Measurements from ENCODE around the gene BTBD1.

Gene BTBD1

DNA sequence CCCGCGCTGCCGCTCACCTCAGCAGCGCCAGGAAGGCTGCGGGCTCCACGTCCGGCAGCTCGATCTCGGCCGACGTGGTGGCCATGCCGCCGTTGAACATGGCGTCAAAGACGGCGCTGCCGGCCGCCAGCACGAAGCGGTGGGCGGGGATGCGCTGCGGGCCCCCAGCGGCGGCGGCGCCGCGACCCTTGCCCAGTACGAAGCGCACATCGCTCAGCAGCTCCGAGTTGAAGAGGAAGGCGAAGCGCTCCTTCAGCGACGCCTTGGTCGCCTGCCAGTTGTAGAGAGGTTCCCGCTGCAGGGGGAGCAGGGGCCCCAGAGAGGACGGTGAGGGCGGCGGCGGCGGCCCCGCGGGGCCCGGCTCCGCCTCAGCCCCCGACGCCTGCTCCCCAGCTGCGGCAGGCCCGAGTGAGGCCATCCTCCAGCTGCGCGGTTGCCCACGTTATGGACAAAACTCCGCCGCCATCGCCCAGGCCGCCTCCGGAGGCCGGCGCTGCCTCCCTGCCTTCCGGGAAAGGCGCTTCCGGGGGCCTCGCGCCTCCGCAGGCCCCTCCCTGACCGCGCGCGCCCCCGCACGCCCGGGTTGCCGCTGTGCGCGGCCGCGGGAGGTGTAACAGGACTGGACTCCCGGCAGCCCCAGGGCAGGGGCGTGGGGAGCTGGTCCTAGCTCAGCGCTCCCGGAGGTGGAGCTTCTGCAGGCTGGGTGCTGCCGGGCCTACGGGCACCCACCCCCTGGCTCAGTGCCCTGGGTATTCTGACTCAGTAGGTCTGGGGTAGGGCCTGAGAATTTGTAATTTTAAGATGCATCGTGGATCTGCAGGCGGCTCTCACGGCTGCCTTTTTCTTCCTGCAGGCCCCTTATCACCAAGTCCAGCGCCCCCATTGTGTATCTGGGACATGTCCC, at the start of gene BTBD1:
BTBD1 (minus strand) TSS at position 519 of the 904 bp plus-strand sequence; CDS start at position 418, 101 bp downstream.
- DNase-seq, result peak; percentile 66

DNA sequence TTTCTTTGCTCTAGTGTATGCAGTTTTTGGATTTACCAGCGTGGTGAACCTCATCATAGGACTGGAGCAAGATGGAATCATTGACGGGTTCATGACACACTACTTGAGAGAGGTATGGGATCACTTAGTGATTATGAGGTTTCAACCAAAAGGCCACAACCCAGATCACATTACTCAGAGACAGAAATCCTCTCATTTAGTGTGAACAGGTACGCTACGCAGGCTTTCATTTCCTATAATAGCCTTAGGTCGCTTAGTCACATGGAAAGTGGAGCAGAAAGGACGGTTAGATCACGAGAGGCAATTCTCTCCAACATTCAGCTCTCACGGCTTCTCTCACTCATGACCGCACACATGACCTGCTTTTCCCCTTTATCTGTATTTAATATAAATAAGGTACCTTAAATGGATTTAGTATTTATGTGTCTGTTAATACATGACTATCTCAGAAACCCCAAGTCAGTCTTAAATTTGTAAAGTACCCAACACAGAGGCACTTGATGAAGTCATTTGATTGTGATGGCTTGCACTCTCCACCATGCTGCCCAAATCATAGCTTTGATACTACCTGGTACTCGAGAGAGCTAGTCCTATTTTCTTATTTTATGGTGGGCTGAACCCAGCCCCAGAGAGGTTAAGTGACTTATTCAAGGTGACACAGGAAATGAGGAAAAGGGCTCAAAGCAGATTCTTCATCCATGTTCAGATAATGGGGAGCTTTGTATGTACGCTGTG, 48.9 kb upstream of the BTBD1 start:
- DNase-seq, result no peak

DNA sequence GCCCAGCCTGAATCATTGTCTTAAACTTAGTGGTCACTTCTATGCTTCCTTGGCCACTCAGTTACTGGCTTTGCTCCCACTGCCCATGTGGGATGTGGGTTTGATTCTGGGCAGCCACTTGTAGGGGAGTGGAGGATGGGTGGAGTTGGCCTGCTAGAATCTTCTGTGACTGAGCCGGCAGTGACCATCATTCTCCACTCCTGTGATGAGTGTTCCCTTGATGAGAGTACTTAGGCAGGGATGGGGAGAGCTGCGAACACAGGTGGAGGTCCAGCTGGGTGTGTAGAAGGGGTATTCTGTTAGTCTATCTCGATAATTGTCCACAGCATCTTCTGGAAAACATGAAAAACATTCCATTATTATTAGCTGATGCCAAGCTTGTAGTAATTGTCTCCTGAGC, 48.4 kb upstream of the BTBD1 start:
- no peak for DNase-seq

DNA sequence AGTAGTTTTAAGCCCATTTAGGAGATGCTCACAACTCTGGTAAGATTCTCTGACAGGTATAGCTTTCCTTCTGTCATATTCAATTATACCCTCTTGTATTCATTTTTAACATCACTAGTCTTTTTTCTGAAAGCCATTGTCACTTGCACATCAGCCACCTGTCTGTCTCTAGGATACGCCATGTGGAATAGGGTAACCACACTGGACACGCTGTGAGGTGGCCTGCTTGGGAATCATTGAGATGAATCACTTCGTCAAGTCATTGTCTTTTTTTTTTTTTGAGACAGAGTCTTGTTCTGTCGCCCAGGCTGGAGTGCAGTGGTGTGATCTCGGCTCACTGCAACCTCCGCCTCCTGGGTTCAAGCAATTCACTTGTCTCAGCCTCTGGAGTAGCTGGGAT, 47.8 kb upstream of the BTBD1 start:
- DNase-seq, result no peak

DNA sequence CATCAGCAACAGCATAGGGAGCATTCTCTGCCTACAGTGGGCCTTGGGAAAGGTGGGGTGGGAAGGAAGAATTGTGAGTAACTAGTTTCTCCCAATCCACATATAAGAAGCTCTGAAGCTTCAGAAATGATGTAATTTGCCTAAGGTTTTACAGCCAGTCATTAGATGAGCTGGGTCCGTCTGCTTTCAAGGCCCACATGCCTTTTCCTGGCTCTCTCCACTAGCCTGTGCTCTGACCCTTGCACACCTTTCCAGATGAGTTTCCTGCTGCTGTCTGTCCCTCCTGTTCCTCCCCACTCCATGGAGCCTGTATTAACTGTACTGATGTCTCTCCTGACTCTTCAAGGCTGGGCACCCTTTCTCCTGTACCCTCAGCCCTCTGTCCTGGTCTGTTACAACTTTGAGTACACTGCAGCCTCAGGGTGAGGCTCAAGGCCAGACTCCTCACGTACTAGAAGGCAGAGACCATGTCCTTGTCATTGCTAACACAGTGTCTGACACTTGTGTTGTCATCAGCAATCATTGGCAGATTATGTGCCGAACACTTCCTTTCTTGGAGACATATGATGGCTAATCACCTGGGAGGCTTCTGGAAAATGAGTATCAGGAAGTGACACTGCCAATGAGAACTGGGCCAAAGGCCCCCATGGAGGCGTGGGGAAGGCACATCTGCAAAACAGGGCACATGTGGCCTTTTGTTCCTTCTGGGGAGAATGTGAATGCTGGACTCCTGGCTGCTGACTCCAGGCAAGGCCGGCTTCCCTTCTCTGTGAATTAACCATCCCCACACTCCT, 47.0 kb upstream of the BTBD1 start:
- no peak for DNase-seq

DNA sequence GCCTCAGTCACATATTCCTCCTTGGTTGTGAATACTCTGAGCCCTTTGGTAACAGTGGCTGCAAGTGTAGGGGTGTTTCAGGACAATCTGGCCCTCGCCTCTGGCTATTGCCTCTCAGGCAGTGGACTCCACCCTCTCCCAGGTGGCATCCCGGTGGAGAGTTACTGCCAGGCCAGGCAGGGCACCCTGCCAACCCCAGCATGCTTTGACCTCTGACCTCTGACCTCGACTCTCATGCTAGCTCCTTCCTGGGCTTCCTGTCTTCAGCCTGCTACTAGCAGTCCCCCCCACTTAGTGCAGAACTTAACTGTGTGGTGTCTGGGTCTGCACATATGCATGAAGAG, 45.9 kb upstream of the BTBD1 start:
- DNase-seq, result no peak

DNA sequence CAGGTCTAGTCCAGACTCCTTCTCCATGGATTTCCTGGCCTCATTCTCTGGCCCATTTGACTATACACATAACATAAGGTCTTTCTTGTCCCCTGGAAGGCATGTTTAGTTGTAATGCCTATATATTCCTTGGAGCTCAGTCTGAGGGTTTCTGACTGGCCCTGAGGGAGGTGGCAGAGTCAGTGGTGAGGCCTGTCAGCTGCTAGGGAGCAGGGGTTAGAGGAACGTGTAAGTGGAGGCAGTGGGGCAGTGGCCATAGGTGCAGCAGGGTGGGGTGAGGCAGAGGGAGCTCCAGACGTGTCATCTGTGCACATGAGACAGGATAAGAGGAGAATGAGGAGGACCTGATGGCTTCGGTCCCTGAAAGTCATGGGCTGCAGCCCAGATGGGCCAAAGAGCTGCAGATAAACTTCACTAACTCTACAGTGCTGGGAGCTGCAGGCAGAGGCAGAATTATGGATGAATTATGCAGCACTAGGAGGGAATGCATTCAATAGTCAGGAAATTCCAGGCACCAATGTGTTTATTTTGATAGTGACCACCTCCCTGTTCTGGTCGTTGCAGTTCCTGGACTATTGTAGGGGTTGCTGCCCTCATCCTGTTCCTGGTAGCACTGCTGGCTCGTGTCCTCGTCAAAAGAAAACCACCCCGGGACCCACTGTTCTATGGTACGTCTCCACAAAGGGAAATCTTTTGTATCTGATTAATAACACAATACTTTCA, 45.3 kb upstream of the BTBD1 start:
- DNase-seq, result no peak

DNA sequence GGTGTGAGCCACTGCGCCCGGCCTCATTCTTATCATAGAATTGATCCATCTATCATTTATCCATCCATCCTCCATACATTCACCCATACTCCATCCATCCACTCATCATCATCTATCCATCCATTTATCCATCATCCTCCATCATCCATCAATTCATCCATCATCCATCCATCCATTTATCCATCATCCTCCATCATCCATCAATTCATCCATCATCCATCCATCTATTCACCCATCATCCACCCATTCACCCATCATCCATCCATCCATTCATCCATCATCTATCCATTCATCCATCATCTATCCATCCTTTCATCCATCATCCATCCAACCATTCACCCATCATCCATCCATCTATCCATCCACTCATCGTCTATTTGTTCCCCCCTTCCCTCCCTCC, 44.1 kb upstream of the BTBD1 start:
- DNase-seq, result no peak

DNA sequence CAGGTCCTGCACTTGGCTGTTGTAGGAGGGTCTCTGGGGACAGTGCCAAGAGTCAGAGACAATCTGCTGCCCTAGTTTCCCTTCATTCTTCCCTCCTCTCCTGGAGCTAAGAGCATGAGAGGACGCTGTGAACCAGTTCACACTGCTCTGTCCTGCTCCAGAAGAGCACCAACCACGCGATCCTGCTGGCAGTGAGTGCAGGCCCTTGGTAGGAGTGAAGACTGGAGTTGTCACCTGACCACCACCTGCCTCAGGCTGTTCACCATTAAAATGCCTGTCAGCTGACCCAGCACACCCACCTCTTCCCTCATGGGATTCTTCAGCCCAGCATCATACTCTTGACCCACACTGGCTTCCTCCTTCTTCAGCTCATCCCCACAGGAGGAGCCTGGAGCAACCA, 43.3 kb upstream of the BTBD1 start:
- DNase-seq, result no peak

DNA sequence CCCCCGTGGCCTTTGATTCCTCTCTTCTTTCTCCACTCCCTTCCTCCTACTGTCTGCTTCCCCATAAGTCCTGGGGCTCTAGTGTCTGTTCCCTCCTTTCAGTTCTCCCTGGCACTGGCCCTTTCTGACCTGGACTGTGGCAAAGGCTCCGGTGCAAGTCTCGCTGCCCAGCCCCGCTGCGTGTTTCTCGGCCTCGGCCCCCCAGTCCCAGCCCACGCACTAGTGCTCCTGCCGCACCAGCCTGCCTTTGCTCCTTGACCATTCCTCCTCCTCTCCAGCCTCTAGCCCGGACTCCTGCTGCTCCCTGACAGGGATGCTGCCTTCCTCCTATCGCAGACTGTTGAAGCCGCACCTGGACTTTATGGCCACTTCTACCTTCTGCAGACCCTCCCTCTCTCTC, 42.5 kb upstream of the BTBD1 start:
- DNase-seq, result no peak

DNA sequence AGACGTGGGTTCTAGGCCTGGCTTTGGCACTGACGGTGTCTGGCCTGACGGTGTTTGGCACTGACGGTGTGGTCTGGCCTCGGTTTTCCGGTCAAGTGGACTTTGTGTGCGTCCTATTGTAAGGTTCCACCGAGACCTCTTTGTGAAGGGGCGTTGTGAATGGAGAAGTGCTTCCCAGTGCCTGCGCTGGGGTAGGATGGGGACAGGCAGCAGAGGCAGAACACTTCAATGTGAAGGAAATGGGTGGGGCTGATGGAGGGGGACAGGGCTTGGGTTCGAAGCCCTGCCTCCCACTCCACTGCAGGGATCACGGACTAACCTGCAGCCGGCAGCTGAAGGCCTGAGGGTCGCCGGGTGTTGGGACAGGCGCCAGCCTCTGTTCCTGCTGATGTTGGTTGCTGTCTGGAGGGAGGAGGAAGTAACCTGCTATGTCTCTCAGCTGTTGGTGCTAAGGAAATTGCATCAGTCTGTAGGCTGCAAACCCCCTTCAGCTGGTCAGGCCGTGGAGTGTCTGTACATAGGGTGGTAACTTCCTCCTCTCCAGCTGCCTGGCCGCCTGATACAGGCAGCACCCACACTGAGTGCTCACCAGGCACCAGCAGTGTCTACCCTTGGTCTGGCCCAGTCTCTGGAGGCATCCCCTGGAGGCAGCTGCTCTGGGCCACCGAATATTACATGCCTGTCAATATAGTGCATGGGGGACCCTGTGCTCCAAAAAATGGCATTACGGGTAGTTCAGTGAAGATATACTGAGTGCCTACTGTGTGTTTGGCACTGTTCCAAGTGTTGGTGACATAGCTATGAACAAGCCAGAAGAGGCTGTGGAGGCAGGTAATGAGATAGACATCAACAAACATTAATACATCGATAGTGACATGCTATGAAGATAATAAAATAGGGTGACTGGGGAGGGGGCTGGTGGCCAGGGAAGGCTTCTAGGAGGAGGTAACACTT, 41.5 kb upstream of the BTBD1 start:
- DNase-seq, result no peak

DNA sequence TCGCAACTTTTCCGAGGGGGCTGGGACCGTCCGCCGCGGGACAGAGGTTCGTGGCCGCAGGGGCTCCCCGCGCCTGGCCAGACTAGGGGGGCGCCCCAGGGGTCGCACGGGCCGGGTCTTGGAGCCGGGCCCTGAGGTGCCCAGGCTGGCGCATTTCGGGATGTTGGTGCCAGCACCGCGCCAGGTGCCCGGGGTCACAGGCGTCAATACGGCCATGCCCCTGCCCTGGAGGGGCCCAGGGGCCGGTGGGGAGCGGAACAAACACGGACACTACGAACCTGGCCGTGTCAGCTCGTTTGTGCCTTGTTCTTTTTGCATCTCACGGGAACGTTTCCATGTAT, 40.8 kb upstream of the BTBD1 start:
- DNase-seq, result no peak

DNA sequence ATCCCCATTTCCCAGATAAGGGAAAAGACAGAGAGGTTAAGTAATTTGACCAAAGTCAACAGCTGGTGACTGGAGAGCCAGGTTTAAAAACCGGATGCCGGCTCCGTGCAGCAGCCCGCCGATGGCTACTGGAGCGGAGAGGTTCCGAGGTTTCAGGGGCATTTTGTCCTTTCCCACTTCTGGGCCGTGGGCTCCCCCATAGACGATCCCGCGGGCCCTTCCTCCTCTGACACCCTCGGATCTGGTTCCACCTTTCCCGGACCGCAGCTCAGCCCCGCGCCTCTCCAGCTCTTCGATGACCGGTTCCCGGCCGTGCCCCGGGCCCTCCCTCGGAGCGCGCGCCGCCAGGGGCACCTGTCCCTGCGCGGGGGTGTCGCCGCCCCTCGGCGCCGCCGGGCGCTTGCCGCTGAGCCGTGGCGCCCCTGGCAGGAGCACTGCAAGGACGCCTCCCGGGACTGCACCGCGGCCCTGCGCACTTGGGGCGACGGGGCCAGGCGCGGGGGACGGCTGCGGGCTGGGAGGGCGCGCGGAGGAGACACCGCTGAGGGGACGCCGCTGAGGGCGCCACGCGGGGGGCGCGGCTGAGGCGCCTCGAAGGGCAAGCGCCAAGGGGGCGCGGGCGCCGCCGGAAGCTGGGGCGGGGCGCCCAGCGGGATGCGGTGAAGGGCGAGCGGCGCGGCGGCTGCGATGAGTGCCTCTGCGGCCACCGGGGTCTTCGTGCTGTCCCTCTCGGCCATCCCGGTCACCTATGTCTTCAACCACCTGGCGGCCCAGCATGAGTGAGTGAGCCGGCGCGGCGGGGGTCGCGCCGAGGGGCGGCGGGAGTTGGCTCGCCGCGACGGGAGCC, 40.2 kb upstream of the BTBD1 start, which contains the start of gene TM6SF1:
TM6SF1 (plus strand) TSS at position 652 of the 847 bp plus-strand sequence; CDS start at position 688, 36 bp downstream.
- no peak for DNase-seq

DNA sequence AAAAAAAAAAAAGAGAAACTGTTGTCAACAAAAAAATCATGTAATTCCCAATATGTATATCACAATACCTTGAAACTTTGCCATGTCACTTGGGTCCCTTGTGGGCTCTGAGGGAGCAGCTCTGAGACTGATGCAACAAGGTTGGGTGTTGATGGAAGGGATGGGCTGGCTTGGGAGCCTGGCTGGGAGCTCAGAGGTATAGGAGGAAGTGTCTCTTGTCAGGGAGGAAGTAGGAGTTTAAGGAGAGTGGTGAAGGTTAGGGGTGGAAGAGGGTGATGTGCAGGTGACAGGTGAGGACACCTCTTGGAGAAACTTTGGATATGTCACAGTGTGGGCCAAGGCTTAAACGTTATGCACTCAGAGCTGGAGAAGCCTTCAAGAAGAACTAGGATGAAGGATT, 38.4 kb upstream of the BTBD1 start:
- DNase-seq, result no peak

DNA sequence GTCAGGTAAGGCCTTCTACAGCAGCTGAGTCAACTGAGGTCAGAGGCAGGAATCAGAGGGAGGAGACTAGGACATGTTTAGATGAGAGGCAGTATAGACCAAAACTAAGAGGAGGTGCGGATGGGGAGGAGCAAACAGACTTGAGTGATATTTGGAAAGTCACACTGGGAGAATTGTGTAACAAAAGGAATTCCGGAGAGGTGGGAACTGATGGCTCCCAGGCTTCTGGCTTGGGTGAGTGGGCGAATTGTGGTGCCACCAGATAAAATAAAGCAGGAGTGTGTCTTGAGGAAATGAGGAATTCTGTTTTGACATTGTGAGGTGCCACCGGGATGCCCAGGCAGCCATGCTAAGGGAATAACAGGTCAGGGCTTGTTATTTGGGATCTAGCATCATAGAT, 37.1 kb upstream of the BTBD1 start:
- no peak for DNase-seq

DNA sequence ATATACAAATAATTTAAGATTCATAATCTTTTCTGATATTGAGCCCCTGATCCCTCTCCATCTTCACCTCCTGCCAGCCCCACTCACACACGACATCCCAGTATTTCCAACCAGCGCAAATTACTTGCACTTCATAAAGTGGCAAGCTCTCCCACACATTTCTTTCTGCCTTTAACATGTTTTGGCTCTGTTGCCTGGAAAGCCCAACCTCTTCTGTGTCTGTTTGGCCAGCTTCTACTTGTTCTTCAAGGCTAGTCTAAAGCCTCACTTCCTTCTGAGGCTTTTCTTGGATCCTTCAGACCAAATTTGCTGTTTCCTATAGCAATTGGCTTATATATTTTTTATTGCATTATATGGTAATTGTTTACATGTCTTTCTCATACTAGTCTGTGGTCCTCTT, 35.3 kb upstream of the BTBD1 start:
- DNase-seq, result no peak

DNA sequence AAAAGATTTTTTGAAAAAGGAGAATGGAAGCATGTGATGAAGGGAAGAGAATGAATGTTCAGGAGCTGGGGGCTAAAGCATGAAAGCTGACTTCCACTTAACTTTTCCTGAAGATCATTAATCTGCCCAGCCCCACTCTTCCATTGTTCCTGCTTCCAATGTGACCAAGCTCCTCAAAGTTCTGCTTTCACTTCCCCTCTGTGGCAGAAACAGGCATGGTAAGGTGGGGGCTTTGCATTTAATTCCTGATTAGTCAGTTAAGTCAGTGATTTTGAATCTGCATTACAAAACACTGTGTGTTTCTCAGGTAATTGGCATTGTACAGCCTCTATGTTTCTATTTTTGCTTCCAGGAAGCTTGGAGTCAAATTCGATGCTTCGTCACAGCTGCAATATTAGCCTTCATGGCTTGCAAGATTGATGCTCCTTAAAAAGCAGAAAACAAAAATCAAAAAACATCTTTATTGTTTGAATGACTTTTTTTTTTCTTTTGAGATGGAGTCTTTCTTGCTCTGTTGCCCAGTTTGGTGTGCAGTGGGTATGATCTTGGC, 33.1 kb upstream of the BTBD1 start:
- DNase-seq, result no peak

DNA sequence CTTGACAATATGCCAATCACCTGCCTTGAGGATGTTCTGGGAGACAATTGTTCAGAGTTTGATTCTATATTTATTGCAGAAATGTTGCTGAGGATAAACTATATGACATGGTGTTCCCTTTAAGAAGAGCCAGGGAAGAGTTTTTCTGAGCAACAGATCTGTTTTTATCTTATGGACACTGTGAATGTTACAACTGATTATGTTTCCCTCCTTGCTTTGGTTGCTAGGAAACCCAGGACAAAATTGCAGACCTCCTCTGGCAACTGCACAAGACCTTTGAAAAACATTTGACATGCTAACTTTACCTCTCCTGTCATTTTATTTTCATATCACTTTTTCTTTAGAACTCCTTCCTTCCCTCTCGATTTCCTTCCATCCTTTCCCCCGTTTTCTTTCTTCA, 32.2 kb upstream of the BTBD1 start:
- DNase-seq, result no peak

DNA sequence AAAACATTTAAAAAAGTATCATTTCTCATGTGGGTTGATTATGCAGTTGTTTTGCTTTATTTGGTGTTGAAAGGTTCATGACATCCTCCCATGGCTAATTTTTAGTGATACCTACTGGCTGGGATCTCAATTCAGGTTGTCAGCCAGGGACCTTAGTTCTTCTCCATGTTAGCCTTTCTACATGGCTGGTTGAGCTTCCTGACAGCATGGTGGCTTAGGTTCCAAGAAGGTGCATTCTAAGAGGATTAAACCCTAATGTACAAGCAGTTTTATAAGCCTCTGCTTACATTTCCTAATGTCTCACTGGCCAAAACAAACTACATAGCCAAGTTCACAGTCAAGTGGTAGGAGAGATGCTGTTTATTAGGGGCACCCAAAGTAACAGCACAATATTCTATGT, 31.0 kb upstream of the BTBD1 start:
- DNase-seq, result no peak

DNA sequence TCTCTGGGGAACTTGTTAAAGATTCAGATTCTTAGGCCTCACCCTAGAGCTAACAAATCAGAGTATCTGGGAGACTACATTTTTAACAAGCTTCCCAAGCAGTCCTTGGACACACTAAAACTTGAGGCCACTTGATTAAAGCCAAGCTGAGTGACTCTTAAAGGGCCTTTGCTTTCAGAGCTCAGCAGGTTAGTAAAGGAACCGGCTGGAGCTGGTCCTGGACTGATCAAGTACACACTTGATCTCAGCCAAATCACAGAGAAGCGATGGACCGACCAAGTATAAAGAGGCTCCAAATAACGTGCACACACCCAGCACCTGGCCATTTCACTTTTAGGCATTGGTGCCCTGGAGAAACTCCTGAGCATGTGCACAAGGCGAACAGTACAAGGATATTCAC, 27.5 kb upstream of the BTBD1 start:
- no peak for DNase-seq

Data from NCI-H1105 (cell line).